CD8-positive, alpha-beta memory T cell (primary cell): ENCODE data around the gene SRD5A1. TPM values are rescaled to one million over a fixed set of nuclear protein-coding genes. Genes with fewer than 3 reads are reported as not detected.
"Not testable (repeated sequence)": the region's sequence is repeated elsewhere in the genome, so short reads cannot be mapped to it uniquely, and the experiment has no call there.

Experiments used
- CTCF ChIA-PET: fragments of 350-600 bp; sonication (Branson Sonifier 250); formaldehyde crosslinking; loops from one replicate; lab custom pipeline; 2021; ENCODE audit warnings: antibody characterized with exemption; lab: Charles Lee
- POLR2A ChIA-PET: fragments of 350-600 bp; sonication (Branson Sonifier 250); formaldehyde crosslinking; loops from one replicate; lab custom pipeline; 2021; ENCODE audit warnings: antibody characterized with exemption; lab: Charles Lee
- DNase-seq, 5 donors: peaks; one replicate each; pipeline versions ENCODE4 v3.0.0 to v3.0.0-alpha.2; 2020 to 2022; ENCODE audit warnings: mixed read lengths in 1 of 5
- H3K27ac ChIP-seq: one replicate; pipeline ENCODE4 v1.7.0; 2013; ENCODE audit warnings: low read depth, mild to moderate bottlenecking, low read length, moderate library complexity
- H3K27me3 ChIP-seq: 2 replicates; pipeline ENCODE4 v1.7.0; 2013; ENCODE audit warnings: low read length, mild to moderate bottlenecking; ENCODE audit not compliant: insufficient read depth, poor library complexity, severe bottlenecking
- H3K36me3 ChIP-seq: 2 replicates; pipeline ENCODE4 v1.7.0; 2013; ENCODE audit warnings: mild to moderate bottlenecking, low read length, moderate library complexity; ENCODE audit not compliant: insufficient read depth
- H3K4me1 ChIP-seq: 2 replicates; pipeline ENCODE4 v1.7.0; 2013; ENCODE audit warnings: mild to moderate bottlenecking, low read length, moderate library complexity; ENCODE audit not compliant: insufficient read depth
- H3K4me3 ChIP-seq: 2 replicates; pipeline ENCODE4 v1.7.0; 2013; ENCODE audit warnings: mild to moderate bottlenecking, low read length
- H3K9me3 ChIP-seq: 2 replicates; pipeline ENCODE4 v1.7.0; 2013; ENCODE audit warnings: mild to moderate bottlenecking, low read length
- H3K27ac Mint-ChIP-seq, 8 donors: one replicate each; pipeline ENCODE4 v1.8.0; 2020 to 2021; ENCODE audit warnings: mixed read lengths in 8 of 8, mild to moderate bottlenecking in 6 of 8, inconsistent platforms in 3 of 8, moderate library complexity in 3 of 8
- H3K27me3 Mint-ChIP-seq, 2 donors: one replicate each; pipeline ENCODE4 v1.8.0; 2020 to 2021; ENCODE audit warnings: mixed read lengths in 2 of 2, mild to moderate bottlenecking in 1 of 2, moderate library complexity in 1 of 2
- H3K36me3 Mint-ChIP-seq, 3 donors: one replicate each; pipeline ENCODE4 v1.8.0; 2020 to 2021; ENCODE audit warnings: mixed read lengths in 3 of 3, inconsistent platforms in 1 of 3, mild to moderate bottlenecking in 1 of 3
- H3K4me1 Mint-ChIP-seq, 3 donors: one replicate each; pipeline ENCODE4 v1.8.0; 2020 to 2021; ENCODE audit warnings: mixed read lengths in 3 of 3, inconsistent platforms in 1 of 3, mild to moderate bottlenecking in 1 of 3
- H3K4me3 Mint-ChIP-seq, 7 donors: one replicate each; pipeline ENCODE4 v1.8.0; 2020 to 2021; ENCODE audit warnings: mixed read lengths in 7 of 7, mild to moderate bottlenecking in 6 of 7, moderate library complexity in 4 of 7, inconsistent platforms in 2 of 7
- H3K9me3 Mint-ChIP-seq, 5 donors: one replicate each; pipeline ENCODE4 v1.8.0; 2020 to 2022; ENCODE audit warnings: mixed read lengths in 5 of 5, mild to moderate bottlenecking in 3 of 5, moderate library complexity in 2 of 5, inconsistent platforms in 1 of 5
- polyA plus RNA-seq: library from polyadenylated mRNA; unstranded; fragments of 300-500 nt; fragmentation: Illumina TruSeq; gene quantifications from one replicate; pipeline ENCODE4 v1.2.3, GENCODE V29; 2021
- total RNA-seq, 2 experiments: library from RNA; stranded (reverse); gene quantifications; one replicate each; pipeline ENCODE4 v1.2.3, GENCODE V29; 2021

SRD5A1 gene
- total and polyA plus RNA-seq, 3 experiments from 2014 or later, result 7.2 to 17.1 (median 16.2) TPM

GRCh38 chr5:6668717-6669116 is 35.5 kb downstream of the SRD5A1 start:
- H3K9me3 Mint-ChIP-seq, H3K4me3 ChIP-seq, DNase-seq, H3K27ac ChIP-seq, H3K27me3 ChIP-seq, H3K36me3 ChIP-seq, H3K4me1 ChIP-seq, H3K4me1 Mint-ChIP-seq, POLR2A ChIA-PET, H3K9me3 ChIP-seq, H3K27ac Mint-ChIP-seq, CTCF ChIA-PET, H3K4me3 Mint-ChIP-seq, H3K27me3 Mint-ChIP-seq: not testable (repeated sequence)
- peaks cover 20 to 26% (median 22%) of the 10 kb centered on the region in 3 donors for H3K36me3 Mint-ChIP-seq

- no peaks in the 10 kb centered on the region for H3K4me1 Mint-ChIP-seq
- Histone ChIP-seq H3K4me1 (no peaks in the 10 kb centered on the region), H3K36me3 (no peaks in the 10 kb centered on the region), H3K9me3 (no peaks in the 10 kb centered on the region), H3K27ac (no peak overlapping the region), H3K4me3 (no peak overlapping the region), H3K27me3 (no peaks in the 10 kb centered on the region)
- ChIA-PET POLR2A (no interaction called here), CTCF (no interaction called here)
- no peak overlapping the region for H3K4me3 Mint-ChIP-seq
- H3K9me3 Mint-ChIP-seq, result peaks cover 0 to 5% (median 0%) of the 10 kb centered on the region in 5 donors
- peaks cover 19 to 28% (median 20%) of the 10 kb centered on the region in 3 donors for H3K36me3 Mint-ChIP-seq
- no peak overlapping the region for H3K27ac Mint-ChIP-seq
- H3K27me3 Mint-ChIP-seq, result peaks cover 0 to 2% of the 10 kb centered on the region in 2 donors
- DNase-seq, result no peak
Measured at GRCh38 chr5:6673031-6673430, 39.8 kb downstream of the SRD5A1 start.

GRCh38 chr5:6673963-6674362 is 40.7 kb downstream of the SRD5A1 start:
- H3K4me3 Mint-ChIP-seq, result no peak overlapping the region
- peaks cover 17 to 28% (median 22%) of the 10 kb centered on the region in 3 donors for H3K36me3 Mint-ChIP-seq
- no peaks in the 10 kb centered on the region for H3K9me3 ChIP-seq

GRCh38 chr5:6674421-6674820 is 41.2 kb downstream of the SRD5A1 start:
- Histone ChIP-seq H3K27me3 (no peaks in the 10 kb centered on the region), H3K4me3 (no peak overlapping the region), H3K36me3 (no peaks in the 10 kb centered on the region), H3K4me1 (no peaks in the 10 kb centered on the region), H3K9me3 (no peaks in the 10 kb centered on the region), H3K27ac (no peak overlapping the region)
- H3K4me1 Mint-ChIP-seq, result no peaks in the 10 kb centered on the region
- H3K27ac Mint-ChIP-seq, result no peak overlapping the region
- CTCF ChIA-PET, result no interaction called here
- no peak for DNase-seq
- POLR2A ChIA-PET, result no interaction called here
- no peak overlapping the region for H3K4me3 Mint-ChIP-seq
- H3K36me3 Mint-ChIP-seq, result peaks cover 13 to 28% (median 20%) of the 10 kb centered on the region in 3 donors
- H3K9me3 Mint-ChIP-seq, result peaks cover 0 to 5% (median 0%) of the 10 kb centered on the region in 5 donors
- H3K27me3 Mint-ChIP-seq, result peaks cover 0 to 2% of the 10 kb centered on the region in 2 donors

More at GRCh38 chr5:6673963-6674362, 40.7 kb downstream of the SRD5A1 start:
- H3K27me3 ChIP-seq, result no peaks in the 10 kb centered on the region
- no peaks in the 10 kb centered on the region for H3K36me3 ChIP-seq
- H3K4me1 ChIP-seq, result no peaks in the 10 kb centered on the region
- H3K27ac Mint-ChIP-seq, result no peak overlapping the region
- POLR2A ChIA-PET, result no interaction called here
- CTCF ChIA-PET, result no interaction called here
- H3K27ac ChIP-seq, result no peak overlapping the region
- H3K9me3 Mint-ChIP-seq, result peaks cover 0 to 5% (median 0%) of the 10 kb centered on the region in 5 donors
- peaks cover 0 to 2% of the 10 kb centered on the region in 2 donors for H3K27me3 Mint-ChIP-seq
- no peak overlapping the region for H3K4me3 ChIP-seq
- DNase-seq, result no peak
- H3K4me1 Mint-ChIP-seq, result no peaks in the 10 kb centered on the region

GRCh38 chr5:6674886-6675285 is 41.6 kb downstream of the SRD5A1 start:
- no peaks in the 10 kb centered on the region for H3K27me3 ChIP-seq
- ChIA-PET CTCF (no interaction called here), POLR2A (no interaction called here)
- Mint-ChIP-seq H3K27me3 (peaks cover 0 to 5% of the 10 kb centered on the region in 2 donors), H3K4me3 (no peak overlapping the region), H3K9me3 (peaks cover 0 to 5% (median 0%) of the 10 kb centered on the region in 5 donors), H3K27ac (no peak overlapping the region), H3K4me1 (no peaks in the 10 kb centered on the region), H3K36me3 (peaks cover 9 to 28% (median 17%) of the 10 kb centered on the region in 3 donors)
- no peak for DNase-seq
- H3K4me1 ChIP-seq, result no peaks in the 10 kb centered on the region
- no peaks in the 10 kb centered on the region for H3K9me3 ChIP-seq
- no peak overlapping the region for H3K27ac ChIP-seq
- H3K4me3 ChIP-seq, result no peak overlapping the region
- no peaks in the 10 kb centered on the region for H3K36me3 ChIP-seq

GRCh38 chr5:6675784-6676491 is 42.7 kb downstream of the SRD5A1 start:
- H3K4me1 Mint-ChIP-seq, result no peaks in the 10 kb centered on the region

GRCh38 chr5:6676702-6677101 is 43.5 kb downstream of the SRD5A1 start:
- Mint-ChIP-seq H3K36me3 (peaks cover 0 to 13% (median 6%) of the 10 kb centered on the region in 3 donors), H3K4me3 (no peak overlapping the region), H3K27me3 (peaks cover 7 to 10% of the 10 kb centered on the region in 2 donors), H3K9me3 (peaks cover 0 to 5% (median 0%) of the 10 kb centered on the region in 5 donors), H3K27ac (no peak overlapping the region), H3K4me1 (no peaks in the 10 kb centered on the region)
- CTCF ChIA-PET, result no interaction called here
- Histone ChIP-seq H3K9me3 (no peaks in the 10 kb centered on the region), H3K27me3 (no peaks in the 10 kb centered on the region), H3K36me3 (no peaks in the 10 kb centered on the region), H3K27ac (no peak overlapping the region), H3K4me3 (no peak overlapping the region), H3K4me1 (no peaks in the 10 kb centered on the region)
- no peak for DNase-seq
- POLR2A ChIA-PET, result no interaction called here

More at GRCh38 chr5:6675784-6676491, 42.7 kb downstream of the SRD5A1 start:
- Histone ChIP-seq H3K4me1 (no peaks in the 10 kb centered on the region), H3K27me3 (no peaks in the 10 kb centered on the region), H3K27ac (no peak overlapping the region), H3K36me3 (no peaks in the 10 kb centered on the region), H3K9me3 (no peaks in the 10 kb centered on the region), H3K4me3 (no peak overlapping the region)
- H3K27ac Mint-ChIP-seq, result no peak overlapping the region
- CTCF ChIA-PET, result no interaction called here
- H3K9me3 Mint-ChIP-seq, result peaks cover 0 to 5% (median 0%) of the 10 kb centered on the region in 5 donors
- H3K36me3 Mint-ChIP-seq, result peaks cover 2 to 21% (median 11%) of the 10 kb centered on the region in 3 donors
- DNase-seq, result no peak
- H3K4me3 Mint-ChIP-seq, result no peak overlapping the region
- POLR2A ChIA-PET, result no interaction called here
- H3K27me3 Mint-ChIP-seq, result peaks cover 4 to 7% of the 10 kb centered on the region in 2 donors

- H3K4me1 Mint-ChIP-seq, result no peaks in the 10 kb centered on the region
- H3K36me3 Mint-ChIP-seq, result peaks cover 0 to 5% (median 3%) of the 10 kb centered on the region in 3 donors
- Histone ChIP-seq H3K27me3 (no peaks in the 10 kb centered on the region), H3K9me3 (no peaks in the 10 kb centered on the region), H3K4me1 (no peaks in the 10 kb centered on the region), H3K4me3 (no peak overlapping the region), H3K36me3 (no peaks in the 10 kb centered on the region), H3K27ac (no peak overlapping the region)
- no peaks in the 10 kb centered on the region for H3K9me3 Mint-ChIP-seq
- ChIA-PET POLR2A (no interaction called here), CTCF (no interaction called here)
- H3K4me3 Mint-ChIP-seq, result no peak overlapping the region
- no peak for DNase-seq
- H3K27ac Mint-ChIP-seq, result no peak overlapping the region
- peaks cover 13 to 15% of the 10 kb centered on the region in 2 donors for H3K27me3 Mint-ChIP-seq
Measured at GRCh38 chr5:6678385-6678784, 45.1 kb downstream of the SRD5A1 start.
